K562 (cell line): ENCODE results near the gene MTOR. TPM values are rescaled to one million over a fixed set of nuclear protein-coding genes. Genes with fewer than 3 reads are reported as not detected.
A peak's percentile ranks its signal among the peaks of the same experiment; 100 is the strongest.

Source experiments
- ARID4B ChIP-seq: sonication (generic); formaldehyde crosslinking; IDR thresholded peaks from 2 replicates; pipeline ENCODE4 v1.8.0; 2022; ENCODE audit warnings: mild to moderate bottlenecking, missing genetic modification reagents
- CEBPZ ChIP-seq: fragments of 150-350 bp; IDR thresholded peaks from 2 replicates; pipeline ENCODE4 v1.6.1; 2014; ENCODE audit warnings: low read depth, mild to moderate bottlenecking, low read length, borderline replicate concordance
- COPS2 ChIP-seq: fragments of 450-650 bp; conservative IDR thresholded peaks from 2 replicates; pipeline ENCODE4 v1.6.1; 2016; ENCODE audit warnings: mild to moderate bottlenecking, moderate library complexity
- CREB3L1 ChIP-seq: fragments of 450-650 bp; IDR thresholded peaks from 2 replicates; pipeline ENCODE4 v1.6.1; 2014; ENCODE audit warnings: low read depth, mild to moderate bottlenecking, moderate library complexity, borderline replicate concordance
- CSDE1 ChIP-seq, 2 experiments: fragments of 450-650 bp; IDR thresholded peaks; 2 replicates each; pipeline ENCODE4 v1.6.1; 2016; ENCODE audit warnings: mild to moderate bottlenecking in 1 of 2
- FOXJ2 ChIP-seq: fragments of 200-800 bp; sonication (Bioruptor generic); IDR thresholded peaks from 2 replicates; pipeline ENCODE4 v1.6.1; 2016; ENCODE audit warnings: missing genetic modification characterization, missing compliant biosample characterization
- FOXM1 ChIP-seq, 2 experiments: fragments of 450-650 bp in 1 of 2; sonication (generic) in 1 of 2; formaldehyde crosslinking in 1 of 2; IDR thresholded peaks; 2 replicates each; pipeline versions ENCODE4 v1.6.1 to v1.9.0; 2017 to 2022; ENCODE audit warnings: low read depth in 2 of 2, mild to moderate bottlenecking in 2 of 2, missing genetic modification reagents in 1 of 2, moderate library complexity in 1 of 2
- HEY1 ChIP-seq: fragments of 250-450 bp; sonication (Bioruptor Pico); IDR thresholded peaks from 2 replicates; pipeline ENCODE4 v1.5.0; 2020; ENCODE audit warnings: mild to moderate bottlenecking, moderate library complexity, borderline replicate concordance
- JUN ChIP-seq, 2 experiments: sonication (generic) in 1 of 2; formaldehyde crosslinking in 1 of 2; IDR thresholded peaks; 2 replicates each; pipeline versions ENCODE4 v1.6.1 to v1.8.0; 2012 to 2022; ENCODE audit warnings: borderline replicate concordance in 2 of 2, mild to moderate bottlenecking in 2 of 2, improper control_type of control experiment in 1 of 2, low read depth in 1 of 2, low read length in 1 of 2, missing genetic modification reagents in 1 of 2
- MBD2 ChIP-seq: sonication (generic); IDR thresholded peaks from 2 replicates; pipeline ENCODE4 v1.6.1; 2016; ENCODE audit warnings: low read depth, borderline replicate concordance
- NR1H2 ChIP-seq: sonication (generic); formaldehyde crosslinking; IDR thresholded peaks from 2 replicates; pipeline ENCODE4 v1.4.0; 2020; ENCODE audit warnings: mild to moderate bottlenecking, missing genetic modification reagents
- NR2C1 ChIP-seq, 2 experiments: fragments of 450-650 bp; IDR thresholded peaks; 2 replicates each; pipeline ENCODE4 v1.6.1; 2017; ENCODE audit warnings: mild to moderate bottlenecking in 2 of 2, antibody characterized with exemption in 1 of 2, inconsistent platforms in 1 of 2, missing compliant biosample characterization in 1 of 2, missing genetic modification characterization in 1 of 2
- NRF1 ChIP-seq, 2 experiments: fragments of 450-650 bp; IDR thresholded peaks in 1 of 2; conservative IDR thresholded peaks in 1 of 2; 2 replicates each; pipeline ENCODE4 v1.6.1; 2014; ENCODE audit warnings: mild to moderate bottlenecking in 2 of 2
- TEAD2 ChIP-seq: fragments of 450-650 bp; IDR thresholded peaks from 2 replicates; pipeline ENCODE4 v1.6.1; 2016; ENCODE audit warnings: missing genetic modification characterization, control low read depth, missing compliant biosample characterization
- ZNF445 ChIP-seq: fragments of 250-450 bp; sonication (Bioruptor Pico); IDR thresholded peaks from 2 replicates; pipeline ENCODE4 v1.4.0; 2020; ENCODE audit warnings: low read depth, mild to moderate bottlenecking, moderate library complexity
- polyA plus RNA-seq, 8 experiments: library from polyadenylated mRNA; depleted of rRNA in 4 of 8; stranded (reverse) in 5 of 8; unstranded in 3 of 8; fragments of >200 nt; fragmentation: Nextera tagmentation in 2 of 8; fragmentation: Illumina TruSeq in 1 of 8; extraction: Ambion mirVana in 2 of 8; extraction: Trizol in 1 of 8; gene quantifications; 2 replicates each; pipeline versions ENCODE4 v1.2.1 to v1.2.3, GENCODE V29; 2011 to 2014; ENCODE audit warnings: inconsistent platforms in 1 of 8, missing spikeins in 1 of 8
- total RNA-seq, 7 experiments: library from RNA; depleted of rRNA in 6 of 7; stranded (reverse); fragments of >200 nt in 6 of 7; fragmentation: Illumina TruSeq in 2 of 7; extraction: Trizol in 2 of 7; gene quantifications; 2 replicates each; pipeline versions ENCODE4 v1.2.1 to v1.2.3, GENCODE V29; 2011 to 2021; ENCODE audit warnings: low replicate concordance in 1 of 7

Gene MTOR
- total and polyA plus RNA-seq, 9 of the 15 experiments (the other 6 are each of a cell fraction or from before 2014, with no cell fraction given): 11.4 to 71.4 (median 52.2) TPM

DNA sequence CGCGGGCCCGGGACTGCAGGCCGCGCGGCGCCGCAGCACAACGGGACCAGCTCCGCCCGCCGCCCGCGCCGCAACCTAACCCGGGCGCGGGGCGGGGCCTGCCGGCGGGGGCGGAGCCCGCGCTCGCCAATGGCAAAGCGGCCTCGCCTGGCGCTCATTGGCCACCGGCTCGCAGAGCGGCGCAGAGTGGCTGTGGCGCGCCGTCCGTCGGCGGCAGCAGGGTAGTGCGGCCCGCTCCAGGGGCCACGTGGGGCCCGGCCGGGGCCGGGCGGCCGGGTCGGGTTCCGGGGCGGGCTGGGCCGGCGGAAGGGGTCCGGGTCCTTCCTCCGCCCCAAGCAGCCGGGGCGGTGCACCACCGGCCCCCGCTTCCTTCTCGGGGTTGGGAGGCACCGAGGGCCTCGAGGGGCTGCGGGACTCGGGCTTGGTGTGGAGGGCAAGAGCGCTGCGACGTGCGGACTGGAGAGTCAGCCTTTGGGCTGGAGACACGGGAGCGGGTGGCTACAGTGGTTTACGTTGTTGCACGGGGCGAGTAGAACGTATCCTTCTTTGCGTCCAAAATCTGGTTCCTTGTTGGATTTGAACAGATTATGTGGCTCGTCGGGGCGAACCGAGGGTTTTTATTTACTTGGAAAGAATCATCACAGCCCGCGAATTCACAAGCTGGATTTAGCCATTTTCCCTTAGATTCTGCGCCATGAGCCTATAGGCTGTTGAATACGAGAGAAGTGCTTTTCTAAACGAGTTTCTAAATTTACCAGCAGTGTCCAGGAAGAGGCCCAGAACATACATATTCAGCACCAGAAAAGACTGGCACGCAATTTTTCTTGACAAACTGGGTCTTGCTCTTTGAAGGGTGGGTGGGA lies 202.2 kb downstream of the MTOR start, which contains the start of gene SRM (continued):
- peak; percentile 85 for TF ChIP-seq CREB3L1
- no peak for TF ChIP-seq CSDE1 (IDR thresholded peaks at IDR 0.05)
- peak; percentile 86; the same call in 1 of the 2 replicates for TF ChIP-seq JUN (IDR thresholded peaks at IDR 0.05; ENCODE audit: borderline replicate concordance, low read depth, low read length)
- no peak for TF ChIP-seq JUN (CRISPR knock-in tag; IDR thresholded peaks at IDR 0.05; ENCODE audit: borderline replicate concordance)
- TF ChIP-seq NR2C1 (IDR thresholded peaks at IDR 0.05): no peak
- no peak for TF ChIP-seq NR2C1 (tag; IDR thresholded peaks at IDR 0.05)
- TF ChIP-seq TEAD2 (tag): no peak
- no peak for TF ChIP-seq COPS2
- TF ChIP-seq CEBPZ: no peak
- TF ChIP-seq MBD2: no peak
- TF ChIP-seq NR1H2 (CRISPR knock-in tag): no peak
- no peak for TF ChIP-seq ZNF445
- peak in 1 of 2 experiments; percentile 20; a peak in 2 of 4 replicates for TF ChIP-seq NRF1 (conservative IDR thresholded peaks at IDR 0.05 in 1 of 2, IDR thresholded peaks at IDR 0.05 in 1 of 2)
- TF ChIP-seq HEY1 (CRISPR knock-in tag): no peak
- TF ChIP-seq ARID4B: peak; percentile 76
- TF ChIP-seq FOXJ2 (tag): no peak
- TF ChIP-seq FOXM1 (IDR thresholded peaks at IDR 0.05; ENCODE audit: low read depth): no peak
- 0 out of 2 replicates have a peak, but pooled peaks have one; percentile 4 for TF ChIP-seq FOXM1 (CRISPR knock-in tag; IDR thresholded peaks at IDR 0.05; ENCODE audit: low read depth)
